Measurements from ENCODE around the gene DNM3. TPM values are rescaled to one million over a fixed set of nuclear protein-coding genes. Genes with fewer than 3 reads are reported as not detected.

DNM3 gene
- total and polyA plus RNA-seq, 2 of the 8 experiments (the other 6 are each of a cell fraction or from before 2014, with no cell fraction given) = 2.0 to 8.5 TPM

DNA sequence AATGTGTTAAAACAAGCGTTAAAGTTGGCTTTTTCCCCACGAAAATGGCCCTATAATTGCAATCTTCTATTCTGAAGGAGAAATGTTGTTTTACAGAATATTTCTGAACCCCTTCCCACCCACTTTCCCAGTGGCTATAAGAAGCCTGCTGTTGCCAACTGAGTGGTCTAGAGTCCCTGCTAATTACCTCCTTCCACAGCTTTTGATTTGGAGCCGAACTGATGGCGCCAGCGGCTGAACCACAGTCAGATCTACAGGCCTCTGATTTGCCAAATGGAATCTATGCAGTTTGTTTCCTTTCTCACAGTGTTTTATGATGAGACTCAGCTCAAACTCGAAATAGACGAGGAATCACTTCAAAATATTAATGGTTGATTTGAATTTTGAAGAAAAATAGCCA is 503.1 kb downstream of the DNM3 start:
- no peak overlapping the region for H3K14ac ChIP-seq (ENCODE audit: insufficient read length)
- no peaks in the 10 kb centered on the region for H3K79me1 ChIP-seq (ENCODE audit: low read depth, low read length)
- TF ChIP-seq, protein P1, sequence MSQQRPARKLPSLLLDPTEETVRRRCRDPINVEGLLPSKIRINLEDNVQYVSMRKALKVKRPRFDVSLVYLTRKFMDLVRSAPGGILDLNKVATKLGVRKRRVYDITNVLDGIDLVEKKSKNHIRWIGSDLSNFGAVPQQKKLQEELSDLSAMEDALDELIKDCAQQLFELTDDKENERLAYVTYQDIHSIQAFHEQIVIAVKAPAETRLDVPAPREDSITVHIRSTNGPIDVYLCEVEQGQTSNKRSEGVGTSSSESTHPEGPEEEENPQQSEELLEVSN (IDR thresholded peaks at IDR 0.05) = no peak
- no peak for TF ChIP-seq POLR2A (IDR thresholded peaks at IDR 0.05; ENCODE audit: control extremely low read depth in 1 of 2, low read depth in 2 of 2, low read length in 2 of 2)
- TF ChIP-seq EGR1 (IDR thresholded peaks at IDR 0.05; ENCODE audit: borderline replicate concordance, low read depth, low read length) = no peak
- TF ChIP-seq KDM1A (IDR thresholded peaks at IDR 0.05; ENCODE audit: borderline replicate concordance, low read length) = no peak
- no peak for TF ChIP-seq KDM4A (IDR thresholded peaks at IDR 0.05; ENCODE audit: low read depth, low read length, severe bottlenecking)
- ChIA-PET CTCF (ENCODE audit: partially characterized antibody) (interaction anchor here (0.7 to 2.0 kb wide), 3 partner anchors 11 to 210 kb away, joined by 3 to 6 read pairs (median 5); no protein-coding TSS in a partner anchor), POLR2A (ENCODE audit: partially characterized antibody) (interaction anchor here (1.3 kb wide), 1 partner anchor 14 kb away, joined by 3 read pairs; no protein-coding TSS in a partner anchor)
- peaks cover 0 to 4% (median 0%) of the 10 kb centered on the region in 4 experiments; a peak in 2 of 7 replicates for H3K4me1 ChIP-seq (replicated peaks in 1 of 4; ENCODE audit: control insufficient read depth in 3 of 4, insufficient read depth in 4 of 4, low read length in 3 of 4)
- no peak overlapping the region for H3K18ac ChIP-seq (ENCODE audit: extremely low read depth, low read length)
- no peak overlapping the region for H2BK15ac ChIP-seq (ENCODE audit: low read length)
- H4K91ac ChIP-seq (replicated peaks; ENCODE audit: insufficient read length, low read length) = no peak overlapping the region
- H3K79me2 ChIP-seq (ENCODE audit: control insufficient read depth in 1 of 2, insufficient read depth in 2 of 2, low read length in 2 of 2) = no peaks in the 10 kb centered on the region
- no peaks in the 10 kb centered on the region for H3K23me2 ChIP-seq (ENCODE audit: low read depth, low read length)
- no peak overlapping the region for H3K4me3 ChIP-seq (ENCODE audit: extremely low read depth in 1 of 4, insufficient read depth in 2 of 4, low read depth in 3 of 4, low read length in 4 of 4)
- WGBS, 2 experiments (ENCODE audit: extremely low coverage in 1 of 2, insufficient coverage in 1 of 2, insufficient read length in 1 of 2, insufficient replicate concordance in 2 of 2, low coverage in 1 of 2, low lambda C conversion rate in 2 of 2, missing lambda C conversion rate in 1 of 2) = 88% methylated on average over 7 of the region's 7 CpGs; no CpG with 5 or more reads in 1 of the 2 experiments
- no peak overlapping the region for H2BK12ac ChIP-seq (ENCODE audit: low read depth, low read length)
- H3K4ac ChIP-seq (replicated peaks; ENCODE audit: insufficient read length, low read depth, low read length) = no peak overlapping the region
- H3K27ac ChIP-seq (ENCODE audit: low read depth, low read length) = no peak overlapping the region
- H3K36me3 ChIP-seq (ENCODE audit: control insufficient read depth in 2 of 4, insufficient read depth in 4 of 4, low read length in 3 of 4) = 0 out of 8 replicates have a peak, but pooled peaks cover 0 to 3% (median 0%) of the 10 kb centered on the region in 4 experiments
- H4K20me1 ChIP-seq (replicated peaks in 1 of 2; ENCODE audit: control insufficient read depth in 1 of 2, insufficient read depth in 2 of 2, low read length in 2 of 2) = no peaks in the 10 kb centered on the region
- no peak overlapping the region for H2BK120ac ChIP-seq (replicated peaks; ENCODE audit: low read depth, low read length)
- no peak overlapping the region for H3K9ac ChIP-seq (replicated peaks in 1 of 4; ENCODE audit: extremely low read depth in 1 of 4, low read depth in 3 of 4, low read length in 3 of 4)
- DNase-seq (ENCODE audit: low read depth in 1 of 2, low spot score in 2 of 2) = no peak
- H3K56ac ChIP-seq (replicated peaks; ENCODE audit: insufficient read length, low read depth, low read length) = no peak overlapping the region
- no peaks in the 10 kb centered on the region for H3K27me3 ChIP-seq (replicated peaks in 1 of 4; ENCODE audit: control insufficient read depth in 3 of 4, extremely low read depth in 1 of 4, insufficient read depth in 3 of 4, low read length in 3 of 4)
- H4K5ac ChIP-seq (ENCODE audit: insufficient read length, low read depth, low read length) = no peak overlapping the region
- FAIRE-seq = no peak
- H2BK20ac ChIP-seq (ENCODE audit: low read length) = no peak overlapping the region
- H3K4me2 ChIP-seq (ENCODE audit: insufficient read depth in 1 of 2, low read depth in 2 of 2, low read length in 2 of 2) = no peak overlapping the region
- no peak overlapping the region for H2BK5ac ChIP-seq (ENCODE audit: low read depth, low read length)
- H4K8ac ChIP-seq (ENCODE audit: extremely low read depth, insufficient read depth, low read length) = no peak overlapping the region
- H2AK5ac ChIP-seq (ENCODE audit: low read depth, low read length) = no peak overlapping the region
- H2AFZ ChIP-seq (ENCODE audit: low read length) = no peak overlapping the region
- no peak overlapping the region for H3K23ac ChIP-seq (ENCODE audit: insufficient read length)
- peaks cover 0 to 5% of the 10 kb centered on the region in 2 experiments; a peak in 2 of 4 replicates for H3K9me3 ChIP-seq (ENCODE audit: insufficient read depth in 2 of 2, low read depth in 1 of 2, low read length in 1 of 2)

Data from H1 (cell line).